GM13977 (cell line): Measurements from ENCODE around the gene PALS2.

Experiments used
- DNase-seq: peaks from one replicate; pipeline ENCODE4 v3.0.0; 2012; ENCODE audit warnings: low spot score
- CTCF ChIP-seq: IDR thresholded peaks from 2 replicates; pipeline ENCODE4 v1.5.1; 2012; ENCODE audit warnings: mild to moderate bottlenecking, control low read depth; ENCODE audit not compliant: insufficient read depth; ENCODE audit errors: extremely low read depth, missing control alignments
- in situ Hi-C: fragments of 300-500 bp; cut with MboI; formaldehyde crosslinking; loops from one replicate; pipeline ENCODE4 v1.12.0; 2022; ENCODE audit warnings: low sequenced_read_pairs, low pct_unique_long_range_greater_than_20kb, mixed read lengths, inconsistent platforms; ENCODE audit not compliant: unreplicated experiment

Gene PALS2

GRCh38 chr7:24580283-24580946, 7.2 kb downstream of the PALS2 start:
- in situ Hi-C loops = no loop called here
- no peak for TF ChIP-seq CTCF
- DNase-seq = no peak

GRCh38 chr7:24582166-24582565, 8.9 kb downstream of the PALS2 start:
- in situ Hi-C loops = no loop called here
- DNase-seq = no peak
- no peak for TF ChIP-seq CTCF

GRCh38 chr7:24587853-24588252, 14.6 kb downstream of the PALS2 start:
- TF ChIP-seq CTCF = peak; percentile 63
- no peak for DNase-seq
- in situ Hi-C loops = no loop called here

GRCh38 chr7:24591152-24591551, 17.9 kb downstream of the PALS2 start:
- in situ Hi-C loops = no loop called here
- no peak for DNase-seq
- peak; percentile 45 for TF ChIP-seq CTCF

- TF ChIP-seq CTCF = no peak
- no peak for DNase-seq
- in situ Hi-C loops = no loop called here
Measured at GRCh38 chr7:24595671-24596418, 22.6 kb downstream of the PALS2 start.

GRCh38 chr7:24597014-24597413, 23.8 kb downstream of the PALS2 start:
- in situ Hi-C loops = no loop called here
- DNase-seq = peak; percentile 10
- no peak for TF ChIP-seq CTCF
